ENCODE data around the gene F8.
"Not testable (repeated sequence)": the region's sequence is repeated elsewhere in the genome, so short reads cannot be mapped to it uniquely, and the experiment has no call there.

The F8 gene

DNA sequence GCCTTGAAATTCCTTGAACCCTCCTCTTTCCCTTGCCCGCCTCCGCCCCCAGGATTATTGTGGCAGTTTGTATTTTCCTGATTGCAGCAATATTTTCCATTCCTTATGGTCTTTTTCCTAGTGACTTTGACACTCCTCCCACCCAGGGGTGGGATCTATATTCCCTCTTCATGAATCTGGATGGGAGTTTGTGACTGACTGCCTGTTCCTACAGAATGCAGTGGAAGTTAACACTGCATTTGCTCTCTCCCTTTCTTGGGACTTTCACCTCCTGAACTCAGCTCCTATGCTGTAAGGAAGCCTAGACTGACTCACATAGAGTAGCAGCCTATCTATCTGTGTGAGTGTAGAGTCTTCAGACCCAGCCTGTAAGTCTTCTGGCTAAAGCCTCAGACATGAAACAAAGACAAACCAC lies 6.4 kb upstream of the F8 start:
- DNase-seq, result no peak

DNA sequence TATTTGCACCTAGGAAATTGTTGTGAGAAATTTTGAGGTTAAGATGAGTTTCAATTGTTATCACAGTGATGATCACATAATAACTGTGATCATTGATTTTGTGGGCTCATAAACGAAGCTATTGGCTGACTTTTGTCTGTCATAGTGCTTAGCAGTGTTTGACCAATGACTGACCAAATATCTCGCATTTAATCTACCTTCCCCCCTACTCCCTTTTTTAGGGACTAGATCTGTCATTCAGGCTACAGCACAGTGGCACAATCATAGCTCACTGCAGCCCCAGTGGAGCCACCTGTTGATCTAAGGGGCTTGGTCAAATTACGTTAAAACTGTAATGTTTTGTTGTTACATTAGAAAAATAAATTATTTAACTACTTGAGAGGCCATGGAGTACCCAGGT lies 5.6 kb upstream of the F8 start:
- no peak for DNase-seq

DNA sequence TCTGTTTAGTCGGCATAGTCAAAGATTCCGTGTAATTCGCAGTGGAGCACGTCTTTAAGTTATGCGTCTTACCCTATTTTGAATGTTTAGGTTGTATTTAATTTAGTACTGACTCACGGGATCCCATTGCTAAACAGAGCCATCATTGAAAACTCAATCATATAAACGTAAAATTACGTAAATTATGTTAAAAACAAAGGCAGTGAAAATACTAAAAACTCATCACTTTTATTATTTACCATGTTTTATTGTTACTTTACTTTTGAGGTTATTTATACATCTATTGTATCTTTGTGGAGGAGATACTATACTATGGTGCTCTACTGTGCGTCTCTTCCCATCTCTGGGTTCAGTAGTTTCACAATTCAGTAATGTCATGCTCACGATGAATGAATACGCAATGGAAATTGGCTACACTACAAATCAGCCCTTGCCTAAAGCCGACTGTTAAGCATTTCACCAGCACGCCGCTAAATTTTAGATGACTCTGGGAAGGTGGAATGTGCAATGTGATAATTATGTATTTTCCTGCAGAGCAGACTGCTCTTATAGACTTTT lies 5.1 kb upstream of the F8 start:
- no peak for DNase-seq

DNA sequence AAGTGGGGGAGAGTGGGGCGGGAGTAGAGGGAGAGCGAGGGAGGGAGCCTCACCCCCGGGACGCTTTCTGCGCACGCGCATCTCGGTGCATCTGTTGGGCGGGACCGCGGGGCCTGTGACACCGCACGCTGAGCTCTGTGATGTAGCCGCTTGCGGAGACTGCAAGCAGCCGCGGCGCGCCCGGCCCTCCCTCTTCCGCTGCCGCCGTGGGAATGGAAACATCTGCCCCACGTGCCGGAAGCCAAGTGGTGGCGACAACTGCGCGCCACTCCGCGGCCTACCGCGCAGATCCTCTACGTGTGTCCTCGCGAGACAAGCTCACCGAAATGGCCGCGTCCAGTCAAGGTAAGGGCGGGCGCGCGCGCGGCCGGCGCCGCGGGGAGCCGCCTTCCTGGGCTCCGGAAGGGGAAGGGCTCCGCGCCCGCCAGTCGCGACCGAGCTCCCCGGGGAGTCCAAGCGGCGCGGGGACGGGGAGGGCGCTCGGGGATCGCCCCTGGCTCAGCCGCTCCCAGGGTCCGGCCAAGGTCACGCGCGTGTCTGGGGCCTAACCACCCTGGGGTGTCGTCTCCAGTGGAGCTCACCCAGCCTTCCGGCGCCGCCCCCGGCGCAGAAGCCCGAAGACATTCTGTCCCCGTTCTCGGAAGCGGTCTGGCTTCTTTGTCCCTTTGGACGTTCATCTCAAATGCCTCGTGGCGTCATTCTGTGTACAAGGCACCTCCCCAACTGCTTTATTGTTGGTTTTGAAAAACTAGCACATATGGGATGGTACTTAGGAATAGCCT lies 4.4 kb upstream of the F8 start, which contains the start of gene FUNDC2:
Gene FUNDC2 (plus strand): TSS at position 118 of the 782 bp plus-strand sequence. CDS start 95 bp downstream, at position 213.
- DNase-seq, result peak; percentile 88

DNA sequence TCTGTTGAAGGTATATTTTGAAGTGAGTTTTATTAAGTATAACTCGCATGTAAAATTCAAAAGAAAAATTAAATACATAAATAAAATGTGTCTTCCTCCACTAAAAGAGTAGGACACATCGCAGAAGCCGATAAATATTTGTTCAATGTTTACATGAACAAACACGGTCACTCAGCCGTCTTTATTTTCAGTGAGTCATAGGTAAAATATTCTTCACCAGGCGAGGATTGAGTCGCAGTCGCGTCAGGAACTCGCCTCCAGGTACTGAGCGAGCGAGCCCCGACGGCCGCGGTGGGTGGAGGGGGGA lies 3.9 kb upstream of the F8 start:
- DNase-seq, result no peak

DNA sequence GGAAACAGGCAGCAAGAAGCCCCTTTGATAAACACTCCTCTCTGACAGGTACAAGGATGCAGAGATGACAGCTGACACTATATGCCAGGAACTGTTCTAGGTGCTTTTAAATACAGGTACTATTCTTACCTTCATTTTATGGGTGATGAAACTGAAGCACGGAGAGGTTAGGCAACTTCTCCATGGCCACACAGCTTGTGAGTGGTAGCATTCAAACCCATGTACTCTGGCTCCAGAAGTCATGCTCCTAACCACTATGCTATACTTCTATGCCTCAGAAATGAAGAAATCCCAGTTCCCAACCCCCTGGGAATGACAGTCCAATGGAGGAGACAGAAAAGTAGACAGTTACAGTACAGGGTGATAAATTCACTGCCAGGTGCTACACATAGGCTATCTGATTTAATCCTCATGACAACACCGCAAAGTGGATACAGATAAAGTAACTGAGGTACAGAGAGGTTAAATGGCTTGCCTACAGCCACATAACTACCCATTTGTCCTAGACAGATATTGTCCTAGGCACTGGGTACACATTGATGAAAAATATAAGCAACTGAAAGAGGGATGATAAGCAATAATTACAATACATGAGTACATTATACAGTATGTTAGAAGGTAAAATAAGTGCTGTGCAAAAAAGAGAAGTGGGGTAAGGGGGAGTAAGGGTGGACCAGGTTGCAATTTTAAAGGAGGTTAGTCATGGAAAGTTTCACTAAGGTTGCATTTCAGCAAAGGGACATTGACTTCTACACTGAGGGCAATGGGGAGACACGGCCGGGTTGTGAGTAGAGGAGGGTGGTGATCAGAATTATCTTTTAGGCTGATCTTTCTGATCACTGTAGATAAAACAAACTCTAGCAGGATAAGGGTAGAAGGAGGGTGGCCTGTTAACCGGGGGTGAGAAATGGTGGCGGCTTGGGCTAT lies 1.6 kb upstream of the F8 start:
- DNase-seq, result no peak

DNA sequence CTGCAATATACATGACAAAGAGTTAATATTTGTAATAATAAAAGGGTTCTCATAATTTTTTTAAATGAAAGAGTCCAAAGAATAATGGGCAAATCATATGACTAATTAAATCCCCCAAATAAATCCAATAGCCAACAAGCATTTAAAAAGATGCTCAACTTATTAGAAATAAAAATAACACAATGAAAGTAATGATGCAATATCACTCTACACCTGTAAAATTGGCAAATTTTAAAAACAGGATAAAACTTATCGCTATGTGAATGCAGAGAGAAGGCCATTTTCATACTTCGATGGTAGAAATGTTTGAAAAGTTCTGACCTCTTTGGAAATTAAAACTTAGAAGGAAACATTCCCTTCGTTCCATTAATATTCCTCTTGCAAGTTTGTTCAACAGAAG lies 1.9 kb downstream of the F8 start:
- DNase-seq, result no peak

DNA sequence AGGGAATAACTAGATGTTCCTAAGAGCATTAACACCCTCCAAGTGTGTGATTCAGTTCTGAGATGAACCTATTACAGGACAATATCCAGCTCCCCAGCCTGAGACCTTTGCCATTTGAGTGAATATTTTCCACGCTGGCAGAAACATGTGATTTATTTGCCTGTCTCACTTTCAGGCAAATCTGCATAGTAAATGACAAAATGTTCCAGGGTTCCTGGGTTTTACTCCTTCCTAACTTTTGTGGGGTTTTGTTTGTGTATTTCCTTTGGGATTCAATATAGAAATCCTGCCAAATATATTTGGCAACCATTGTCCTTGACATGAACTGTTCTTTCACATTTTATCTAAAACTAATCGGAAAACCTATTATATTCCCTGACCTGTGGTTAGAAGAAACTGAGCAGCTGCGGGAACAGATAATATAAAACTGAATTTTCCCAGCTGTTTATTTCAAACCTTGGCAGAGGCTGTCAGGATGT lies 12.5 kb downstream of the F8 start:
- DNase-seq, result no peak

DNA sequence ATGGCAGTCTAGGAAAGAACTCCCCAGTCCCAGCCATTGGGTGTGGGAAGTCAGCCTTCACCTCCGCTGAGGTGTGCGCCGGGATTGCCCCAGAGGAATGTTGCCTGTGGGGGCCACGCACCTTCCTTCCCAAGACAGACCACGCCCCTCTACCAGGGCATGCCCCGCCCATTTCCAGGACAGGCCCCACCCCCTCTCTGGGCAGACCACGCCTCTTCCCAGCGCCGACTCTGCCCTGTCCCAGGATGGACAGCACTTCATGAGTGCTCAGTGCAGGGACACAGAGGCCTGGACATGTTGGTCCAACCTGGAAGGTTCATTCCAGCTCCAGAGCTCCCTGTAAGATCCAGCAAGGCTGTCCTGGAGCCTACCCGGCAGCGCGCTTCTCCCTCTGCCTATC lies 13.9 kb downstream of the F8 start:
- not testable (repeated sequence) for DNase-seq

DNA sequence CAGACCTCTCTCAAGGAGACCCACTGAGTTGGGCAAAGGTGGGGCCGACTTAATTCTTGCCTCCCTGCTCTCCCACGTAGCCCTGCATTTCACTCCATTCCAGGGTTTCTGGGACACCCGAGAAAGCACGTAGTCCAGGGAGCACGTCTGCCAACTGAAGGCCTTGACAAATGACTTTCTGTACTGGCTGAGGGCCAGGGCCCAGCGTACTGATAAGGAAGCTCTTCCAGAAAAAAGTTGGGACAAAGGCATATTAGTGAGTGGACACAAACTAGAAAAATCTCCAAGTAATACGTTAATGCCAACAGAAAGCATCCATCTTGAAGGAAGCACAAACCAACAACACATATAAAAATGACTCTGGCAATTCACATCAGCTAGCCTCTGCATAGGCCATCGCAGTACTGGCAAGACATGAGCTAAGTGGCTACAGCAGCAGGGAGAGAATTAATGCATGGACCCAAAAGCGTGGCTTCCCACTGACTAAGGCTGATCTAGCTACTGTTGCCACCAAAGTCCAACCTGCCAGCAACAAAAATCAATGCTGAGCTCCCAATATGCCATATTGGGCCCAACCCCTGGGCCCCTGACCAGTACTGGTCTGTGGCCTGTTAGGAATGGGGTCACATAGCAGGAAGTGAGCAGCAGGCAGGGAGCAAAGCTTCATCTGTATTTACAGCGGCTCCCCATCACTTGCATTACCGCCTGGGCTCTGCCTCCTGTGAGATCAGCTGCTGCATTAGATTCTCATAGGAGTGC lies 15.4 kb downstream of the F8 start:
- not testable (repeated sequence) for DNase-seq

DNA sequence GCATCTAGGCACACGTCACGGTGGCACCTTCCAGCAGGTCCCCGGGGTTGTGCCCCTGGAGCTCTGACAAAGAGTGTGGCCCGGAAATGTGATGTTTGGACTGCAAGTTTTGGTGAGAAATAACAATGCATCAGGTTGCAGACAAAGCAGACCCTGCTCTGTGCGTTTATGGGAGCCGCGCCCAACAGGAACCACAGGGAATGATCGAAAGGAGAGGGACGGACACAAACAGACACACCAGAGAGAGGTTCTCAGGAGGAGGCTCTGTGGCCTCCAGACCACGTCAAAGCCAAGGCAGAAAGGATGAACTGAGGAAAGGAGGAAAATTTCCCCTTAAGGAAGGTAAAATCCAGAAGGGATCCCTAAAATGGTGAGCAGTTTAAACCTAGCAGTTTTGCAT lies 16.1 kb downstream of the F8 start:
- DNase-seq, result not testable (repeated sequence)

DNA sequence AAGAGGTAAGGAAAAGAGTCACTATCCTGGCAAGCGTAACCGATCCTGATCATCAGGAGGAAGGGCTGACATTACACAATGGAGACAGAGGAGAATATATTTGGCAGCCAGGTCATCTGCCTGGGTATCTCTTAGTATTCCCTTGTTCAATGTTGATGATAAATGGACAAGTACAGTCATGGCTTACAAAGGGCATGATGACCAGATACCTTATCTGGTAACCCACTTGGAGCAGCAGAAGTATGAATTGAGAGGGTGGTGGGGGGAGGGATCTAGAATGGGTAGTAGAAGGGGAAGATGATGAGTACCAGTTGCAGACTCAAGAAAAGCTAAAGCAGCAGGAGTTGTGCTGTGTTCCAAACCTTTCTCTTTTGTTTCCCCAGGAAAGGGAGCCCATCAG lies 17.3 kb downstream of the F8 start:
- no peak for DNase-seq

DNA sequence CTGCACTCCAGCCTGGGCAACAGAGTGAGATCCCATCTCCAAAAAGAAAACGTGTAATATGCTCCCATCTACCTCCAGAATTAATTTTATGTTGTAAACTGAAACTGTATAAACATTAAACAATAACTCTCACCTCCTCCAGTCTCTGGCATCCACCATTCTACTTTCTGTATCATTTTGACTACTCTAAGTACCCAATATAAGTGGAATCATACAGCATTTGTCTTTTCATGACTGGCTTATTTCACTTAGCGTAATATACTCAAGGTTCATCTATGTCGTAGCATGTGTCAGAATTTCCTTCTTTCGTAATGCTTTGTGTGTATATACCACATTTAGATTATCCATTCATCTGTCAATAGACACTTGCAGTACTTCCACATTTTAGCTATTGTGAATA lies 20.6 kb downstream of the F8 start:
- DNase-seq, result no peak

DNA sequence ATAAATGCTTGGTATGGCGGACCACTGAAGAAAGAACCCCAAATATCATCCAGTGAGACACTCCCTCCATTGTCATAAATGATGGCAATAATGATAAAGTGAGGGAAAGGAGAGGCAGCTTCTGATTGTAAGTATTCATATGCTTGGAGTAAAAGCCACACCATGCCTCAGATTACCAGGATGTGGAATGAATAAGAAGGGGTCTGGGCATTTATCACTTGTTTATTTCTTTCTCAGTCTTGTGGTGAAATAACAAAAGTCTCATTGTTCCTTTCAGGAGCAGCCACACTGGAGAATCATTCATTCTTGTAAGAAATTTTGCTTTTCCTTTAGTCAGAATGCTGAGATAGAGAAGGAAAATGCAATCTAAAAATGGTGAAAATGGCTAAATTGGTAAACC lies 21.7 kb downstream of the F8 start:
- DNase-seq, result no peak

DNA sequence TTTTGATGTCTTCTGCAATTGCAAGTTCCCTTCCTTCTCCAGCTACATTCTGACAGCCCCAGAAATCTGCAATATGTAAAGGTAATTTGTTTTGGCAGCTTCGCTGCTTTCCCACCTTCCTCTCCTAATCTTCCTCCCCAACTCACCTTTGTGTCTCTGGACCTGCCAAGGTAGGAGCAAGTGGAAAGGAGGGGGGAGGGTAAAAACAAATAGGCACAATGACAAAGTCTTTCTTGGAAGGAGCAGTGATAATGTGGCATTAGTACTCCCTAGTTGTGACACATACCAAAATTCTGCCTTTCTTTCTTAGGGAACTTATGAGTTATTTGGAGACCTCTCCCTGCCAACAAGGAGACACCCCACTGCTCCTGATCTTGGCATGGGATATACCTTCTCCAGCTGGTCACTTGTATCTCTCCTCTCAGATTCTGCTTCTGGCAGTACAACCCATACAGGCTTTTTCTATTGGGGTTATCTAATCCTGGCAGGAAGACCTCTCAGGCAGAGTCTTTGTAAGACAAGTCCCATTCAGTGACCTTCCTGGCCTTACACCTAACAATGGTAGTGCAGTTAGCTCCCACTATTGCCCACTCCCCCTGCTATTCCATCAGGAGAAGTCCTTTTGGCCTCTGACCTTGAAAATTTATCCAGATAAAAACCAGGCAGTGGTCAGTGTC lies 24.2 kb downstream of the F8 start:
- DNase-seq, result no peak

DNA sequence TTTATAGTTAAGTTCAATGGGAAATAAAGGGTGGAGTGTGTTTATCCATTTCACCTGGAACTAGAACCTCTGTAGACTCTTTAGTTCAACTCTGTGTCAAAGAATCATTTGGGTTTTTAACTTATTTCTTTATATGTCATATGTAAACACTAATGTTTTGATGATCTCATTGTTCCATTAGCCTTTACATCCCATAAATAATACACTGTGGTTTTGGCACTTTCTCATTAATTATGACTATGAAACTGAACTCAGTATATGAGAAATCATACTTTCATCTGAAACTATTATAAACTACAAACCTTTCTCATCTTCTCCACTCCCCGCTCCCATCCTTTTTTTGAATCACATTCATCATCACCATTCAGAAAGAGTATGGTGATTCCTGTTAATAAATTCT lies 31.0 kb downstream of the F8 start:
- DNase-seq, result no peak

DNA sequence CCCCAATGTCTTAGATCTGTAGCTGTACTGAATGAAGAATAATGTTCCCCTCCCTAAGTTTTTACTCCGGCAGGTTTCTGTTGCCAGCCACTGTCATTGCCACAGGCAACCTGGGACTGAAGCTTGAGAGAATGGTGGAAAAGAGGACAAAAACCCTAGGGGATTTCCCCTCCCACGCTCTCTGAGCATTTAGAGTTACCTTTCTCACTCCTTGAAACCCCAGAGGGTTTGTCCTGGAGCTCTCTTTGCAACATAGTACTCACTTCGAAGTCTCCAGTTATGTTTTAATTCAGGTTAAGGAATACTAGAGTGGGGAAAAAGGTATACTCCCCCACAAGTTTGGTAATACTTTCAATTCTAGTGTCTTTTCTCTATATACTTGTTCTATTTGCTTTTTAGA lies 31.5 kb downstream of the F8 start:
- no peak for DNase-seq

DNA sequence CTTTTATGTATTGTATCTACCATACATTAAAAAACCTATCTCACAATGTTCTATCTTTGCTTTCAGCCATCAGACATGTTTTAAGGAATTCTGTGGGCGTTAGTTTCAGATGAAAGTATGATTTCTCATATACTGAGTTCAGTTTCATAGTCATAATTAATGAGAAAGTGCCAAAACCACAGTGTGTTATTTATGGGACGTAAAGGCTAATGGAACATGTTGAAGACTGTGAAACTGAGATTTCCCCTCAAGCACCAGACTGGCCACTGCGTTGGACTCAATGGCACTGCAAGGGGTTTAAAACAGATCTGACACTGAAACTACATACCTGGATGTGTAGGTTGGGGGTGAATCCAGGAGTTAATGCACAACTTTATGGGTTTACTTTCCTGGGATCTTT lies 32.0 kb downstream of the F8 start:
- DNase-seq, result no peak

DNA sequence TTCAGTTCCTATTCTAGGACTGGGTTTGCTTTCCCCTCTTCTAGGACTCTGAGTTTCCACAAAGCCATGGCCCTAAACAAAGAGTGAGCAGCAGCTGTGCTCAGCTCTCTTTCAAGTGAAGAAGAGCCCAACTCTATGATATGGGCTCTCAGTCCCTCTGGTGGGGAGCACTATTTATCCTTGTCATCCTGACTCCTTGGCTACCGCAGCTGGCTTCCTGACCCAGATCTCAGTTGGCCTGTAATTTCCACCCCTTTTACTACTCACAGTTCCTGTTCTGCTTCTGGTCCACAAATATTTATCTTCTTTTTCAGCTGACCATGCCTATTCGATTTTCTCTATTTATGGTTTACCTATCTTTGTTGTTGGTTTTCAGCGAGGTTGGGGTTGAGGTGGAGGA lies 33.8 kb downstream of the F8 start:
- DNase-seq, result no peak

DNA sequence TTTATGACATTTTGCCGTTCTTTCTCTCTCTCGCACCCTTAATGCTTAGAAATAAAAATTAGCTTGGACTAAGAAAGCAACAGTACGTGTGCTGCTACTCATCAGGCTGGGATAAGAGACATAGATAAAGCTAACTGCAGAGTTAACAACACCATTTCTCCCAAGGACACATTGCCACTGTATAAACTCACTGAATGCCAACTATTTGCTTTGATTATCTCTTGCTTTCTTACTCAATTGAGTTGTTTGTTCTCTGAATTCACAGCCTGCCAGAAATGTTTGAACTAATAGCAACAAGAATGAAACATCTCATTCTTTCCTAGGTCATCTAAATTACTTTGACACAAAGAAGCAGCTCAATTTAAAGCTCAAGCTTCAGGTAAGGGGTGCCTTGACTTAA lies 34.6 kb downstream of the F8 start:
- no peak for DNase-seq

DNA sequence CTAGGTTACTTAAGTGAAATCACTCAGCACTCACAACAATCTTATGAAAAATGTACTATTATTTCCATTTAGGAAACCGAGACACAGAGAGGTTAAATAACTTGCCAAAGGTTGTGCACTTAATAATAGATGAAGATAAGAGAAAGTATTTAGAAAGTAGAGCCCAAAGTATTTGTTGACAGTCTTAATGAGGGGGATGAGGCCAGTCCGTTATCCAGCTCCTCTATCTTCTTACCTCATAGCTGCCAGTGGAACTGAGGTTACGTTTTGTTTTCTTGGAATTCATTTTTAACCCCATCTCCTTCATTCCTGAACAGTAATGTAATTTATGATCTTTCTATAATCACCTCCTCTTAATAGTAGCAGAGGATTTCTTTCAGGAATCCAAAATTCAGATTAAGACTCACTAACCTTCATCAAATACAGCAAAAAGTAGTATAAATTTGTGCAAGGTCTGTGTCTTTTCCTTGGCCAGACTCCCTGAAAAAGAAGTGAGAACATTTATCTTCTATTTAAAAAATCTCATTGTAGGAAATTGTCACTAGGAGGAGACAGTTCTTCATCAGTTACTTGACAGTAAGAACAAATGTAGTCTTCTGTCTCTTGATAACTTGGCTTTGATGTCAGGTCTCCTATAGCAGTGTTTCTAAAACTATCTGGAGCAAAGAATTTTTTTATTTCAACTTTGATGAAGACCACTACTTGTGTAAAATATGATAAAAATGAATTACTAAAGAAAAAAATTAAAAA lies 35.5 kb downstream of the F8 start:
- no peak for DNase-seq

DNA sequence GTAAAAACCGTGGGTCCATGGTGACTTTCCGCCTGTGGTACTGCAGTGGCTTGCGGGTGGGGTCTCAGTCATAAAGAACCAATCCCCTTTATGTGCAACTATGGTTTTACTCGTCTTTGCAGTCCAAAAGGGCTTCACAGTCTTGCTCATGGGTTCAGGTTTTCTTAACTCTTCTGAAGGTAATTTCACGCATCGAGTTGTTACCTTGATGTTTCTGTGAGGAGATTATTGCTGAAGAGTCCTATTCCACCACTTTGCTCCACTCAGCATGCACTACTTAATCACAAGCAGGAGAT lies 41.5 kb downstream of the F8 start:
- no peak for DNase-seq

Measured in stimulated activated CD4-positive, alpha-beta T cell treated with anti-CD3 and anti-CD28 coated beads, Interleukin-4, amount 100 ng/mL, for 1 hour (primary cell).